Skeletal muscle cell (primary cell): Measurements from ENCODE around the gene AKAP7.
A peak's percentile ranks its signal among the peaks of the same experiment; 100 is the strongest.
"Not testable (repeated sequence)": the region's sequence is repeated elsewhere in the genome, so short reads cannot be mapped to it uniquely, and the experiment has no call there.

Experiments used
- DNase-seq: peaks from one replicate; pipeline ENCODE4 v3.0.0-alpha.2; 2010; ENCODE audit warnings: low read depth
- H3K4me3 ChIP-seq: 2 replicates; pipeline ENCODE4 v1.5.1; 2011; ENCODE audit warnings: low read depth, mild to moderate bottlenecking, control low read depth, low read length, moderate library complexity

Gene AKAP7

DNA sequence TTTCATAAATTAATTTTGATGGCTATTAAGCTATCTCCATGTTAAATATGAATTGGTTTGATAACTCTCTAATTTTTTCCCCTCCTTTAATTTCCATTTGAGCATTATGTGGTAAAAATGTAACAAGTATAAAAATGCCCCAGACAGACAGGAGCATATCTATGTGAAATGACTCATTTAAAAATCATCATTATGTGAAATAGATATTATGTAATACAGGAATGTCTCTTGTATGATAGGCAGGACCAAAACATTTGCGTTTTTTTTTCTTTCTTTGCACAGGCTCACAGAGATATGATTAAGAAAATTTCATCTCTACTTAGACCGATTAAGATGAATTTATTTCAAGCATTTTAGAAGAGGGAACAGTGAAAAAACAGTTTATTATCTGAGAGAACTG, 95.8 kb downstream of the AKAP7 start:
- no peak overlapping the region for H3K4me3 ChIP-seq
- DNase-seq: no peak

DNA sequence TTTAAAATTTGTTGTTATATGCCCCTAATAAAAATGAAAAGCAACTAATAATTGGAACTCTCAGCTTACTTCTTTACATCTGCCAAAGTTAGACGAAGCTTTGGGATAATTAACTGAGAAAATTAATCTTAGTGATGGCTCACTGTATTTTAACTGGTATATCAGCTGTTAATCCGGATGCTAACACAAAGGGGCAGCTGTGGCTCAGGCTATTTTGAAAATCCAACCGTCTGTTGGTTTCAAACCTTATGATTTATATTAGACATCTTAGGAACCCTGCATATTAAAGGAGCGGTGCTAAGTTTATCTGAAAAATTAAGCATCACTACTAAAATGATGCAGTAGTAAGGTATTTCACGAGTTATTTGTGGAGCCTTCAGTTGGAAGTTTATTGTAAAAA, 96.6 kb downstream of the AKAP7 start:
- H3K4me3 ChIP-seq: no peak overlapping the region

DNA sequence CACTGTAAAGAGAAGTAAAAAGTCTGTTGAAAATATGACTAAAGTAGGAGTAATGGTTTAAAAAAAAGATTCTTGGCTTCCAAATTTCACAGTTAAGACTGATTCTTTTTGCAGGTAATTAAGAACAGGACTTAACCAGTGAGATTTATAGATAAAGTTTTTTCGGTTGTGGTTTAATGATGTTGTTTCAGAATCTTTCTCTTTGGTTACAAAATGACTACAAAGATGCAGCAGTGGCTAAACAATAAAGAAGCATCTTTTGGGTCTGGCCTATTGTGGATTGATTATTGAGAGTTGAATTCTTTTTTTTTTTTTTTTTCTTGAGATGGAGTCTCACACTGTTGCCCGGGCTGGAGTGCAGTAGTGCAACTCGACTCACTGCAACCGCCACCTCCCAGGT, 109.7 kb downstream of the AKAP7 start:
- no peak for DNase-seq
- H3K4me3 ChIP-seq: no peak overlapping the region

More for the DNA sequence above, 96.6 kb downstream of the AKAP7 start:
- DNase-seq: no peak

DNA sequence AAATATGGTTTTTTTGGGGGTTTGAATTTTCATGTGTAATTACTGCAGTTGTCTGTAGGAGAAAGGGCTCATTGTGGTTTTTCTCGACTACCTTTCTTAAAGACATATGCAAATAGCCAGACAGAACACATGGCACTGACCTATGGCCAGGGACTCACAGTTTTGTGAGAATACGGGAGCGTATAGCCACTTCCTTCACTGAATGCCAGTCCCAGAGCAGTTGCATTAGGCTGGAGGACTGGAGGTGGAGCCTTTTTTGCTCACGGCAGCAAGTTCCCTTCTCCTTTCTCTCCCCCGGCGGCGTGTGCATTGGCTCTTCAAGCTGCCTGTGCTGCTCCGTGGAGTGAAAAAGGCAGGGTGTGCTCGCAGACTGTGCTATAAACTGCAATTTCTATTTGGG, 114.9 kb downstream of the AKAP7 start:
- H3K4me3 ChIP-seq: peak overlapping the region; percentile 45
- DNase-seq: peak; percentile 33

DNA sequence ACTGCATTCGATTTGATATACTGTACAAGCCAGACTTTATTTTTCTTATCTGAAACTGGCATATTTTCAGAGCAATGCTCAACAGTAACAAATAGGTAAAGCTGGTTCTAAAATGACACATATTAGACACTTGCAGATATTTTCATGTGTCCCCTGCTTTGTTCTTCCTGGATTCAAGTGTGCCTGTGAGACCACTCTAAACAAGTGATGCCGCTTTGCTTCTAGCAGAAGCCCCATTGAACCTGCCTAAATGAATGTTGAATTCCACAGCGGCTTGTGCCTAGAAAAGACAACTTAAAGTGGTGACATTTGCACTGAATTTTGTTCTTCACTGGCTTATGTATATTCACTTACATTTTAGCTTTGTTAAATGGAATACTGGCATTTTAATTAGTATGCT, 115.7 kb downstream of the AKAP7 start:
- no peak for DNase-seq
- no peak overlapping the region for H3K4me3 ChIP-seq

DNA sequence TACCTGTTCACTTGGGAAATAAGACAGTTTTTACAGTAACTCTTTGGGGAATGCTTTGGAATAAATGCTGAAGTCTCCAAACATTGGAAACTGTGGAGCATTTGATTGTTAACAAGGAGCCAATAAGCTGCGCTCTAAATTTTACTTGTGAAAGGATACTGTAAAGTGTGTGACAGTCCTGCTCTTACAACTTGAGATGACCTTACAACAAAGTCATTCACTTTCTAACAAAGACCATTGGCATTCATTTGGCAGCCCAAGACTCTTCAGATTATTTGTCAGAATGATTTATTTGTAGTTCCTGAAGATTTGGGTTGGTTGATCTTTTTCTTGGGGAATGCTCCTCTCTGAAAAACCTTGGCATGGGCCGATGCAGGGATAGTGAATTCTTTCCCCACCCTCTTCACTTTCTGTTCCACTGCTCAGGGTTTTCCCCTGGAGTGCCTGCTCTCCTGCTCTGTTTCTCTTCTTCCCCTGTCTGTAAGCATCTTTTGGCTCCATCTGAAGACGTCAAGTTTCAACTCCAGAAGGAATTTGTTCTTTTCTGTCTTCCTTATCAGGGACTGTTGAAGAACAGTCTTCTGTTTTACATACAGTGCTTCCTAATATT, 116.4 kb downstream of the AKAP7 start:
- no peak overlapping the region for H3K4me3 ChIP-seq
- DNase-seq: no peak

DNA sequence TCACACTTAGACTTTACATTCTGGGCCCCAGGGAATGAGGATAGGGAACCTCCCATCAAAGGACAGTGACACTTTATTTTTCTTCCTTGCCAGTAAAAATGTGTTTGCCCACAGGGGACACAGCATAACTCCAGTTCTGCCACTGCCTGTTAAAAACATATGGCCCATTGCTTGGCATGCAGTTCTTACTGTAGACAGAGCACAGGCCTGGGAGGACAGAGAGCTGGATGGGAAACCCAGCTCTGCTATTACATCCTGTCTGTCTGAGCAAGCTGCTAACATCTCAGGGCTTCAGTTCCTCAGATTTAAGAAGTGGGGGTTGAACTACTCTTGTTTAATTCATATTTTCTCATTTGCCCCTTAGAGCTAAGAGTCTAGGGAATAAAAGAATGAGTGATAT, 120.2 kb downstream of the AKAP7 start:
- peak; percentile 32 for DNase-seq

DNA sequence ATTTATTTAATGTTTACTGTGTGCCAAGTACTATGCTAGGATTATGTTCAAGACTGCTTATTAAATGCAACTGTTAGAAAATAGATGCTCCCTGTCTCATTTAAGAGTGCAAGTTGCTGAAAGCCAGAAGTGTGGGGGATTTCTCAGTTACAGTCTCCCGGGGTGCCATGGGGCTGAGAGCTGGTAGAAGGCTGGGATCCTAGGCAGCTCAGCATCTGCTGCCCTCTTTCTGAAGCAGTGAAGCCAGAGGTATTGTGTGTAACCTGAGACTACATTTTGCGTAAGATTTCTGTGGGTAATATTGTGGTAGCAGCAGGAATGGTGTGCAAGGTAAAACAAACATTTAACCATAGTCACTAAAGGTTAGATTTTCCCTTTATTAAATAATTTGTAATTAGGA, 120.6 kb downstream of the AKAP7 start:
- no peak overlapping the region for H3K4me3 ChIP-seq

More for the DNA sequence above, 120.2 kb downstream of the AKAP7 start:
- H3K4me3 ChIP-seq: no peak overlapping the region

DNA sequence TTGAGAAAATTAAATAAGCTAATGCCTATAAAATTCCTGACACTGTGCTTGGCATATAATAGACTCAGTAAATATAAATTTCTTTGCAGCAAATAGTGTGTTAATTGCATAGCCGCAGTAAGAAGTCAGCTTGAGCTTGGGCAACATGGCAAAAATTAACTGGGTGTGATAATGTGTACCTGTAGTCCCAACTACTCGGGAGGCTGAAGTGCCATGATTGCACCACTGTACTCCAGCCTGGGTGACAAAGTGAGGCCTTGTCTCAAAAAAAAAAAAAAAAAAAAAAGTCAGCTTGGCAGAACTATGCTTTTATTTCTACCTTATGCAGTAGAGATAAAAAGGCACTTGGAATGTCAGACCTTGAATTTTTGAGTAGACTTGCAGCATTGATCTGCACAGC, 121.8 kb downstream of the AKAP7 start:
- H3K4me3 ChIP-seq: no peak overlapping the region

More for the DNA sequence above, 120.6 kb downstream of the AKAP7 start:
- peak; percentile 43 for DNase-seq

DNA sequence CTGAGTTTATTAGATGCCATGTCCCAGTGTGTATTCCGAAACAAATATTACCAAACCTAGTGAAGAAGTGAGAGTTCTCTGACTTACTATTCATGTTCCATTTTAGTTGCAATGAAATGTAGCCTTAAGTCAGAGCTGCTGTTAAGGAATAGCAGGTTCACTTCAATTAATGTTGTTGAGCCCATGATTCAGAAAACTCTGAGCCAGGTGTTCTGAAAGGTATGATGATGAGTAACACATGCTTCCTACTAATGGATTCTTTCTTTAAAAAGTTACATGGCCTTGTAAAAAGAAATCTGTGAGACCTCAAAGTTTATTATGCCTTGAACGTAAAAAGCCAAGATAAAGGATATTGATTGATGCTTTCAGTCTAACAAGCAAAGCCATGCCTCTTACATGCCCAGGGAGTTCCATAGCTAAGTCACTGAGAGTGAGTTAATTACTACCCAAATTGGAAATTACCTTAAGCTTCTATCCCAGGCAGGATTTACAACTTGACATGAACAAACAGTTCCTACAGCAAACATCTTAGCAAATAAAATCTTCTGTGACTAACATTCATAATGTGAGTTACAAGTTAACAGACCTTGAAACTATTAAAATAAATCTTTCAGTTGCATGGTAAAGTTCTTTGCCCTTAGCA, 122.9 kb downstream of the AKAP7 start:
- DNase-seq: no peak
- H3K4me3 ChIP-seq: no peak overlapping the region

More for the DNA sequence above, 121.8 kb downstream of the AKAP7 start:
- no peak for DNase-seq

DNA sequence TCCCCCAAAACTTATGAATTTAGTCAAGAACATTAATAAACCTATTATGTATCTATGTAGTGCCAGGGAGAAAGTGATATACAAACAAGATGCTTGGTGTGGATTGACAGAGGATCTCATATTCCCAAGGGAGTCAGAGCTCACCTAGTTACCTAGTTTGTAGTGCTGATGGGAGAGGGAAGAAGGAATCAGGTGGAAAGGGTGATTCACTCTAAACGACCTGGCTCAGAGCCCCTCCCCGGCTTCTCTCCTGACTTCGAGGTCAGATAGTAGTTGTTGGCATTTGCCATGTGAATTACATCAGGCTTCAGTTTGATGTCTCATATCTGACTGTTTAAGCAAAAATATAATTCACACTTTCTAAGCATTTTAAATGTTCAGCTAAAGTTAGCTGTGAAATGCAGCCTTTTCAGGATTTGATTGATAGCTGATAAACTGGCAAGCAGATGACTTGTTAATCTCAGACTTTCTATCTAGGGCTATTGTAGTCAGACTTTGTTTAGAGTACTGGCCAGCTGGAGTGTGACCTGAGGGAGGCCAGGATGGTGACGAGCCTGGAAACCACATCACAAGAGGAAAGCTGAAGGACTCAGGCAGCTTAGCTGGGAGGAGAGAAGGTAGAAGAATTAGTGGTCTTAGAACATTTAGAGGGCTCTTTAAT, 123.7 kb downstream of the AKAP7 start:
- no peak overlapping the region for H3K4me3 ChIP-seq
- DNase-seq: no peak

DNA sequence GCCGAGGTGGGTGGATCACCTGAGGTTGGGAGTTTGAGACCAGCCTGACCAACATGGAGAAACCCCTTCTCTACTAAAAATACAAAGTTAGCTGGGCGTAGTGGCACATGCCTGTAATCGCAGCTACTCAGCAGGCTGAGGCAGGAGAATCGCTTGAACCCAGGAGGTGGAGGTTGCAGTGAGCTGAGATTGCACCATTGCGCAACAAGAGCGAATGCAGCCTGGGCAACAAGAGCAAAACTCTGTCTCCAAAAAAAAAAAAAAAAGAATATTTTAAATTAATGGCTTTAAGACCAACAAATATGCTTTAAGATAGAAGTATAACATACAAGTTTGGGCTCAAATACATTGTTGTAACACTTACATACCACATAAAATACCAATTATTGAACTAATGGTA, 125.7 kb downstream of the AKAP7 start:
- not testable (repeated sequence) for DNase-seq, H3K4me3 ChIP-seq

DNA sequence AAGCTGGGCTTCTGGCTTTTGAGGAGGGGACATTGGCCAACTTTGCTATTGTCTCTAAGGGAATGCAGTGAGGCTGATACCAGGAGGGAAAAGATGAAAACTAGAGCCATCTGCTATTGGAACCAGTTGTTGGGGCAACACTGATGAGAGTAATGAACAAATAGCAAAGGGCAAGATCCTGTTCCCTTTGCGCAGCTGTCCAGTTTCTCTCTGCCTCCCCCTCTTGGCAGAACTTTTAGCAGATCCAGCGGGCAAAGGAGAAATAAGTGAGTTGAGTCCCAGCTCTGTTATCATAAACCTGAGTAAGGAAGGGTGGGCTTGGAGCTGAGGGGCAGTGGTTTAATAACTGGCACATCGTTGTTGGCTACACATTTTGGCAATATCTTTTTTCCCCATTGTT, 126.8 kb downstream of the AKAP7 start:
- DNase-seq: no peak
- H3K4me3 ChIP-seq: no peak overlapping the region

DNA sequence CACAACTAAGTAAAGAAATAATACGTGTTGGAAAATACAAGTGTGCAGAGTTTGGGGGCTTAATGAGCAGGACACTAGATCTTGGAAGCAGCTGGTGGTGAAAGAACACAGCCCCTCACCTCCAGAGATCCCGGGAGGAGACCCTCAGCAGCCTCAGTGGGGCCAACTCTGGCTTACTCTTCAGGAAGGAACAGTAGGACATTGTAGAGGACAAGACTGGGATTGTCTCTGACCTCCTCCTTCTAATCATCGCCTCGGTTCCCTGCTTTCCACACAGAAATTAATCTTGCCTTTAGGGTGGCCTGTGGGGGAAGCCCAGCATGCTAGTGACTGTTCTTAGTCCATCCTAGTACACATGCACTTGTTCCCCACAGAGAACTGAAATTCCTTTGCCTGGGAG, 130.7 kb downstream of the AKAP7 start:
- no peak for DNase-seq
- no peak overlapping the region for H3K4me3 ChIP-seq

DNA sequence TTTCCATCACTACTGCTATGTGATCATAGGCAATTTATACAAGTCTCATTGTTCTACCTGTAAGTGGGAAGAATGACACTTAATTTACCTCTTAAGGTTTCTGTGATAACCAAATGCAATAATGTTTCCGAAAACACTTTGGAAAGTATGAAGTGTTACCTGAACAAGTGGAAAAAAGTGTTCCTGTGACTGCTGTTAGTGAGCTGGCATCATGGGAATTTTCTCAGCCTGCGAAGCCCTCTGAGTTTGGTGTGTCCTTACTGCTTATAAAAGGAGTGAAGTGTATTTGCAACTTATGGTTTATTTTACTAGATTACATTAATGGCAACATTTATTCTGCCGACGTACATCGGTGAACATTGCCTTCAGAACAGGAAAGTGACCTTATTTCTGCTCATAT, 133.0 kb downstream of the AKAP7 start:
- DNase-seq: no peak
- no peak overlapping the region for H3K4me3 ChIP-seq

DNA sequence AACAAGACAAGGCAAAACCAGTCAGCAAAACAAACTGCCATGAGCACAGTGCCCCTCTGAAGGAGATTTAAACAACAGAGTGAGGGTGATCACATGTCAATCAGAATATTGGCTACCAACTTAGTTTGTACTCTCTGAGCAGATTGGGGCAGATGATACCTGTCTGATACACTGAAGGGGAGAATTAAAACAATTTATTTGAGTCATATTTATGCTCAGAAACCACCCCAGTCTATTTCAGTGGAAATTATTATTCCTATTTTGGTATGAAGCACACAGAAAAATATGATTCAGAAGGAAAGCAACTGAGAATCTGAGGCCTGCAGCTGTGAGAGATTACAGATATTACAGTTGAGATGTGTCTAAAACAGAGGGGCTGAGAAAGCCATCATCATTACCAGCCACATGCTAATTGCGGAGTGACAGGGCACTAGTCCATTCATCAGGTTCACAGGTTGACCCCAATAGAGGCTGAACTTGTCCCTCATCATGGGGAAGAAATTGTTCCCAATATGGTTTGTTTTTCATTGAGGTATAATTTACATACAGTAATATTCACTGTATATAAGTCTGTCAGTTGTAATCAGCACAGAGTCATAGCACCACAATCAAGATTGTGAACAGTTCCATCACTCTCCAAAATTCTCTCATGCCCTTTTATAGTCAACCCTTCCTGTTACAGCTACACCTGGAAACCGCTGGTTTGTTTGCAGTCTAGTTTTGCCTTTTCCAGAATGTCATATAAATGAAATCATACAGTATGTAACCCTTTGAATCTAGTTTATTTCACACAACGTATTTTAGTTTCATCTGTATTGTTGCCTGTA, 134.5 kb downstream of the AKAP7 start:
- H3K4me3 ChIP-seq: no peak overlapping the region

DNA sequence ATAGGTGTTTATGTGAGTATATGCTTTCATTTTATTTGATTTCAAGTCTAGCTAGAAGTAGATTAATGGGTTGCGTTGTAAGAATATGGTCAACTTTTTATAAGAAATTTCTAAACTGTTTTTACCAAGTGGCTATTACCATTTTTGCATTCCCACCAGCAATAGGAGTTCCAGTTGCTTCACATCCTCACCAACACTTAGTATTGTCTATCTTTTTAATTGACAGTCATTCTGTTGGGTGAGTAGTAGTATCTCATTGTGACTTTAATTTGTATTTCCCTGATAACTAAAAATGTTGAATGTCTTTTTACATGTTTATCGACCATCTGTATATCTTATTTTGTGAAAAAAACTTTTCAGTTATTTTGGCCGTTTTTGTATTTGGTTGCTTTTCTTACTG, 135.3 kb downstream of the AKAP7 start:
- DNase-seq: no peak
- no peak overlapping the region for H3K4me3 ChIP-seq

More for the DNA sequence above, 134.5 kb downstream of the AKAP7 start:
- DNase-seq: no peak

DNA sequence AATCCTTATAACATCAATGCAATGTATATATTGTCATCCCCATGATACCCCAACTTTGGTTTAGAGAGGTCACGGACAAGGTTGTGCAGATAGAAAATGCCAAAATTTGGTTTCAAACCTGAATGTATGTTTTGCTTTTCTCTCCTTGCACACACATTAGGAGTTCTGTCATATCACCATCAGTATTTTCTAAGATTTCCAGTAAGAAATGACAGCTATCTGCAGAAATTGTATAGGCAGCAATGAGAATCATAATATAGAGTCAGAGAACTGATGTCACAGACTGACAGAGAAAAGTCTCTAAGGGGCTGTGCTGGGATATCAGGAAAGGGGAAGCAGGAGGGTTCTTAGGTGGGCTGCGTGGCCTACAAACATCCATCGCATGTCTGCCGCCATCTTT, 140.0 kb downstream of the AKAP7 start:
- no peak for DNase-seq
- no peak overlapping the region for H3K4me3 ChIP-seq

DNA sequence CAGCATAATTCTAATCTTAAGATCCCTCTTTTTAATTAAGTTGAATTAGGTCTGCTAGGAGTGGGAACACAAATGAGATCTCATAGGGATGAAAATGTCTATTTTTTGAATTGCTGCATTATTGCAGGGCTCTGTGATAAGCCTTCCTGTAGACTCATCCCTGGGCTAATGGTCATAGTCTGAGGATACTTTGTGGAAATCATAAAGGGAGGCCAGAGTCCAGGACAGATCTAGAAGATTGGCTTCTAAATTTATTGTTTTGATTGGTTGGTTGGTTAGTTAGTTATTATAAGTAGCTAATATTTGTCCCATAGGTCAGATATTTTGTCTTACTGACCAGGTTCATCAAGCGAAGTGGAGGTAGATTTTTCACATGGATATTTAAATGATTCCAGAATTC, 142.3 kb downstream of the AKAP7 start:
- DNase-seq: no peak
- H3K4me3 ChIP-seq: no peak overlapping the region
